ENCODE results near the gene LHX4. TPM values are rescaled to one million over a fixed set of nuclear protein-coding genes. Genes with fewer than 3 reads are reported as not detected.

LHX4 gene
- total and polyA plus RNA-seq, 10 of the 15 experiments (the other 5 are each of a cell fraction or from before 2014, with no cell fraction given), result 0.05 to 0.80 (median 0.32) TPM; not detected in 6

DNA sequence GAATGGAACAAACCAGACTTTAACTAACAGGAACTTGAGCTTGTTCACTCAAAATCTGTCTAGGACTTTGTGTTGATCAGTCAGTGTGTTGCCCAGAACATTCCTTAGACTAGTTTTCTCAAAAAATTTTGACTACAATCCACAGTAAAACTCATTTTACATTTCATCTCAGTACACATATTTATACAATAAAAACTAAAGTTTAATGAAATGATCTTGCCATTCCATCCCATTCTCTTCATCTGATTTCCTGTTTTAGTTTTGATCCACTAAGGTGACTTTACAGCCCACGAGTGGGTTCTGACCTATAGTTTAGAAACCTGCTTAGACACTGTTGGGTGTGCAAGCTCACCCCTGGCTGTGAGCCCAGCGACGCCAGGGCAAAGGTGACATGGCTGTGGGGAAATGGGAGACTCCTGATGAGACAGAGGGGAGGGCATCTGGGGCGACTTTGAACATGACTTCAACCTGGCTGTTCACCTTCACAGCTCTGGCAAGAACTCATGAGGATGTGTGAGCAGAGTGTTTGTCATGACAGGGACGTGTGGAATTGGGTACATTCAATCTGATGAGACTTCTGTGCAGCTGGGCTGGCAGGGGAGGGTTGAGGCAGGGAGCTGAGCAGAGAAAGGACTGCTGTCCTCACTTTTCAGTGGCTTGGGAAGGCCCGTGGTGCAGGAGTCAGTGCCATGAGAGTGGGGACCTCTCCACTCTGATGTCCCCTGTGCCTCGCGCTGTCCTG lies 40.6 kb downstream of the LHX4 start:
- Histone ChIP-seq H2AFZ (ENCODE audit: control insufficient read depth, low read depth, low read length) (no peak overlapping the region), H3K79me2 (ENCODE audit: control insufficient read depth, insufficient read depth, low read length) (no peaks in the 10 kb centered on the region), H3K4me1 (ENCODE audit: control insufficient read depth, insufficient read depth, low read length) (no peaks in the 10 kb centered on the region), H3K4me2 (ENCODE audit: control insufficient read depth, insufficient read depth) (no peak overlapping the region), H3K36me3 (ENCODE audit: control insufficient read depth in 2 of 2, insufficient read depth in 2 of 2, low read length in 1 of 2) (peaks cover 2 to 8% of the 10 kb centered on the region in 2 experiments; a peak in 2 of 4 replicates), H3K4me3 (no peak overlapping the region), H3K27ac (ENCODE audit: control insufficient read depth, insufficient read depth) (no peak overlapping the region), H3K9ac (ENCODE audit: control insufficient read depth, insufficient read depth, low read length) (no peak overlapping the region), H4K20me1 (ENCODE audit: control insufficient read depth, insufficient read depth) (no peaks in the 10 kb centered on the region), H3K9me3 (replicated peaks; ENCODE audit: control insufficient read depth, insufficient read depth, low read length) (no peaks in the 10 kb centered on the region), H3K27me3 (replicated peaks in 1 of 2; ENCODE audit: control insufficient read depth in 2 of 2, insufficient read depth in 2 of 2, low read length in 1 of 2) (no peaks in the 10 kb centered on the region)
- WGBS (ENCODE audit: insufficient coverage, insufficient replicate concordance, low lambda C conversion rate, missing lambda C conversion rate), result 69% methylated on average over 8 of the region's 8 CpGs
- FAIRE-seq (no peak), DNase-seq (ENCODE audit: low read depth, low spot score) (no peak), ATAC-seq (no peak)
- no TSS peak for BruUV-seq (replicated peaks)
- in situ Hi-C loops (cut with MboI) (no loop called here), intact Hi-C loops (cut with micrococcal nuclease; ENCODE audit: unreplicated experiment) (no loop called here)
- POLR2A ChIA-PET, result no interaction called here
- no peak for TF ChIP-seq EZH2 (IDR thresholded peaks at IDR 0.05; ENCODE audit: borderline replicate concordance, control insufficient read depth, low read depth, low read length)
- TF ChIP-seq TCF3 (IDR thresholded peaks at IDR 0.05; ENCODE audit: borderline replicate concordance, insufficient read depth, low read depth, low read length), result no peak
- no peak for TF ChIP-seq BCL11A (IDR thresholded peaks at IDR 0.05; ENCODE audit: low read depth, low read length)
- no peak for TF ChIP-seq CBX5 (IDR thresholded peaks at IDR 0.05; ENCODE audit: low read depth)
- no peak for TF ChIP-seq NFYA (IDR thresholded peaks at IDR 0.05; ENCODE audit: borderline replicate concordance, low read depth, low read length)
- TF ChIP-seq, protein P1, sequence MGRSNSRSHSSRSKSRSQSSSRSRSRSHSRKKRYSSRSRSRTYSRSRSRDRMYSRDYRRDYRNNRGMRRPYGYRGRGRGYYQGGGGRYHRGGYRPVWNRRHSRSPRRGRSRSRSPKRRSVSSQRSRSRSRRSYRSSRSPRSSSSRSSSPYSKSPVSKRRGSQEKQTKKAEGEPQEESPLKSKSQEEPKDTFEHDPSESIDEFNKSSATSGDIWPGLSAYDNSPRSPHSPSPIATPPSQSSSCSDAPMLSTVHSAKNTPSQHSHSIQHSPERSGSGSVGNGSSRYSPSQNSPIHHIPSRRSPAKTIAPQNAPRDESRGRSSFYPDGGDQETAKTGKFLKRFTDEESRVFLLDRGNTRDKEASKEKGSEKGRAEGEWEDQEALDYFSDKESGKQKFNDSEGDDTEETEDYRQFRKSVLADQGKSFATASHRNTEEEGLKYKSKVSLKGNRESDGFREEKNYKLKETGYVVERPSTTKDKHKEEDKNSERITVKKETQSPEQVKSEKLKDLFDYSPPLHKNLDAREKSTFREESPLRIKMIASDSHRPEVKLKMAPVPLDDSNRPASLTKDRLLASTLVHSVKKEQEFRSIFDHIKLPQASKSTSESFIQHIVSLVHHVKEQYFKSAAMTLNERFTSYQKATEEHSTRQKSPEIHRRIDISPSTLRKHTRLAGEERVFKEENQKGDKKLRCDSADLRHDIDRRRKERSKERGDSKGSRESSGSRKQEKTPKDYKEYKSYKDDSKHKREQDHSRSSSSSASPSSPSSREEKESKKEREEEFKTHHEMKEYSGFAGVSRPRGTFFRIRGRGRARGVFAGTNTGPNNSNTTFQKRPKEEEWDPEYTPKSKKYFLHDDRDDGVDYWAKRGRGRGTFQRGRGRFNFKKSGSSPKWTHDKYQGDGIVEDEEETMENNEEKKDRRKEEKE (IDR thresholded peaks at IDR 0.05), result no peak
- TF ChIP-seq, protein P2, sequence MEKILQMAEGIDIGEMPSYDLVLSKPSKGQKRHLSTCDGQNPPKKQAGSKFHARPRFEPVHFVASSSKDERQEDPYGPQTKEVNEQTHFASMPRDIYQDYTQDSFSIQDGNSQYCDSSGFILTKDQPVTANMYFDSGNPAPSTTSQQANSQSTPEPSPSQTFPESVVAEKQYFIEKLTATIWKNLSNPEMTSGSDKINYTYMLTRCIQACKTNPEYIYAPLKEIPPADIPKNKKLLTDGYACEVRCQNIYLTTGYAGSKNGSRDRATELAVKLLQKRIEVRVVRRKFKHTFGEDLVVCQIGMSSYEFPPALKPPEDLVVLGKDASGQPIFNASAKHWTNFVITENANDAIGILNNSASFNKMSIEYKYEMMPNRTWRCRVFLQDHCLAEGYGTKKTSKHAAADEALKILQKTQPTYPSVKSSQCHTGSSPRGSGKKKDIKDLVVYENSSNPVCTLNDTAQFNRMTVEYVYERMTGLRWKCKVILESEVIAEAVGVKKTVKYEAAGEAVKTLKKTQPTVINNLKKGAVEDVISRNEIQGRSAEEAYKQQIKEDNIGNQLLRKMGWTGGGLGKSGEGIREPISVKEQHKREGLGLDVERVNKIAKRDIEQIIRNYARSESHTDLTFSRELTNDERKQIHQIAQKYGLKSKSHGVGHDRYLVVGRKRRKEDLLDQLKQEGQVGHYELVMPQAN (conservative IDR thresholded peaks at IDR 0.05), result no peak
- no peak for TF ChIP-seq TCF12 (IDR thresholded peaks at IDR 0.05; ENCODE audit: low read depth, low read length)
- no peak for TF ChIP-seq GATAD2B (conservative IDR thresholded peaks at IDR 0.05; ENCODE audit: low read depth)
- TF ChIP-seq, protein P3, sequence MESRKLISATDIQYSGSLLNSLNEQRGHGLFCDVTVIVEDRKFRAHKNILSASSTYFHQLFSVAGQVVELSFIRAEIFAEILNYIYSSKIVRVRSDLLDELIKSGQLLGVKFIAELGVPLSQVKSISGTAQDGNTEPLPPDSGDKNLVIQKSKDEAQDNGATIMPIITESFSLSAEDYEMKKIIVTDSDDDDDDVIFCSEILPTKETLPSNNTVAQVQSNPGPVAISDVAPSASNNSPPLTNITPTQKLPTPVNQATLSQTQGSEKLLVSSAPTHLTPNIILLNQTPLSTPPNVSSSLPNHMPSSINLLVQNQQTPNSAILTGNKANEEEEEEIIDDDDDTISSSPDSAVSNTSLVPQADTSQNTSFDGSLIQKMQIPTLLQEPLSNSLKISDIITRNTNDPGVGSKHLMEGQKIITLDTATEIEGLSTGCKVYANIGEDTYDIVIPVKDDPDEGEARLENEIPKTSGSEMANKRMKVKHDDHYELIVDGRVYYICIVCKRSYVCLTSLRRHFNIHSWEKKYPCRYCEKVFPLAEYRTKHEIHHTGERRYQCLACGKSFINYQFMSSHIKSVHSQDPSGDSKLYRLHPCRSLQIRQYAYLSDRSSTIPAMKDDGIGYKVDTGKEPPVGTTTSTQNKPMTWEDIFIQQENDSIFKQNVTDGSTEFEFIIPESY (IDR thresholded peaks at IDR 0.05), result no peak
- no peak for TF ChIP-seq STAT1 (conservative IDR thresholded peaks at IDR 0.05)
- CTCF ChIA-PET, result interaction anchor here (1.0 to 1.1 kb wide), 2 partner anchors 207 to 212 kb away, joined by 3 to 5 read pairs; no protein-coding TSS in a partner anchor
- RAD21 ChIA-PET (ENCODE audit: unreplicated experiment), result no interaction called here
- SMC1A ChIA-PET (ENCODE audit: uncharacterized antibody, unreplicated experiment), result no interaction called here
